Fibroblast of villous mesenchyme (primary cell): ENCODE measurements around the gene ERBB2. TPM values are rescaled to one million over a fixed set of nuclear protein-coding genes. Genes with fewer than 3 reads are reported as not detected.

ENCODE experiments used
- DNase-seq: peaks from one replicate; pipeline ENCODE4 v3.0.0-alpha.2; 2010; ENCODE audit warnings: low read depth
- H3K4me3 ChIP-seq: 2 replicates; pipeline ENCODE4 v1.5.1; 2011; ENCODE audit warnings: low read depth, mild to moderate bottlenecking, low read length
- CTCF ChIP-seq: IDR thresholded peaks from 2 replicates; pipeline ENCODE4 v1.5.1; 2012; ENCODE audit warnings: low read depth, mild to moderate bottlenecking, low read length; ENCODE audit not compliant: insufficient read depth
- total RNA-seq: library from RNA; depleted of rRNA; stranded (reverse); fragments of >200 nt; gene quantifications from 2 replicates; pipeline ENCODE4 v1.2.3, GENCODE V29; 2012

Gene ERBB2
- total RNA-seq, 1 donor, result 47.1 TPM

- no peak for TF ChIP-seq CTCF
- no peak for DNase-seq
- peak overlapping the region; percentile 15 for H3K4me3 ChIP-seq
Measured at GRCh38 chr17:39738983-39739884, 39.4 kb downstream of the ERBB2 start.

DNA sequence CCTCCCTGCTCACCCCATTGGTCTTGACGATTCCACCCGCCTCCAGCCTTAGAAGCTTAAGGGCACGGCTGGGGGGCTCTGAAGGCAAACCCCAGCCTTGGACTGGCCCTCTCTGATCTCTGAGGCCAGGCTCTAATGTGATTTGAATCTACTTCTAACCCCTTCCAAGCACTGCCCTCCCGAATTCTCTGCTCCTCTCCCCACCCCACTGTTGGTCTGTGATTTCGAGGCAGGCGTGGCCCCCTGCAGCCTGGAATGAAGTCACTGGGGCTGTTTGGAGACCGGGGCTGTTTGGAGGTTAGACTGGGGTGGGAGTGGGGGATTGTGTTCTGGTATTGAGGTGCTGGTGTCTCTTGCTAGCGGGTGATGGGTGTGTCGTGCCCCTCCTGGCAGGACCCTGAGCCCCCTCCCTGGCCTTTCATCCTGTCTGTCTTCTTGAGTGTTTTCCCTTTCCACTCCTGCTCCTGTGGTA lies 40.1 kb downstream of the ERBB2 start:
- H3K4me3 ChIP-seq, result no peak overlapping the region
- DNase-seq, result no peak
- no peak for TF ChIP-seq CTCF

DNA sequence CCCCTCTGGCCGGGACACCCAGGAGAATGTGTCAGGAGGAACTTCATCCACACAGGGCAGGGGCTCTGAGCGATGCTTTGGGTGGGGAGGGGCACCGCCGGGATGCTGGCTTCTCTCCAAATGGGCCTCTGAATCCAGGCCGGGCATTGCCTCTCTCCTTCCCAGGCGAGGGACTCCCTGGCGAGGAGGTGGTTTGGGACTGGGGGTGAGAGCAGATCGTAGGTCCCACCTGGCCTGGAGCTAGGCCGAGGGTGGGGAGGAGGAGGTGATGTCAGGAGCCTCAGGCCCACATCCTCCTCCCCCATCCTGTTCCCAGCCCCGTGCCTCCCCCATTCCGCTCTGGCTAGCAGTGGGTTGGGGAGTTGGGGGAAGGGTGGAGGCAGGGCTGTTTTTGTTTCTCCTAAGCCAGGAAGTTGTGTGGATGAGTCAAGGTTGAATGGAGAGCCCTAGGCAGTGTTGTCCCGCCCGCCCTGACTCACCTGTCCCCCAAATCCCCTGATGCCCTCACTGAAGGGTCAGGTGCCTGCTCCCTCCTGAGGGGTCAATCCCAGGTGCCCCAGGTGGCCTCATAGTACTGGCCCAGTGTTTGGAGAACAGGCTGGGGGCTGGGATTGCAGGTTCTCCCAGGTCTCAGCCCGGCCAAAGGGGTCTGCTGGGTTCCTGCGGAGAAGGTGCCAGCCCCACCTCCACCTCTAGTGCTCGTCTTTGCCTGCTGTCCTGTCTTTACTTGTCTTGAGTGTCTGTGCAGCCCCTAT lies 40.7 kb downstream of the ERBB2 start:
- DNase-seq, result peak; percentile 39
- no peak overlapping the region for H3K4me3 ChIP-seq
- no peak for TF ChIP-seq CTCF

DNA sequence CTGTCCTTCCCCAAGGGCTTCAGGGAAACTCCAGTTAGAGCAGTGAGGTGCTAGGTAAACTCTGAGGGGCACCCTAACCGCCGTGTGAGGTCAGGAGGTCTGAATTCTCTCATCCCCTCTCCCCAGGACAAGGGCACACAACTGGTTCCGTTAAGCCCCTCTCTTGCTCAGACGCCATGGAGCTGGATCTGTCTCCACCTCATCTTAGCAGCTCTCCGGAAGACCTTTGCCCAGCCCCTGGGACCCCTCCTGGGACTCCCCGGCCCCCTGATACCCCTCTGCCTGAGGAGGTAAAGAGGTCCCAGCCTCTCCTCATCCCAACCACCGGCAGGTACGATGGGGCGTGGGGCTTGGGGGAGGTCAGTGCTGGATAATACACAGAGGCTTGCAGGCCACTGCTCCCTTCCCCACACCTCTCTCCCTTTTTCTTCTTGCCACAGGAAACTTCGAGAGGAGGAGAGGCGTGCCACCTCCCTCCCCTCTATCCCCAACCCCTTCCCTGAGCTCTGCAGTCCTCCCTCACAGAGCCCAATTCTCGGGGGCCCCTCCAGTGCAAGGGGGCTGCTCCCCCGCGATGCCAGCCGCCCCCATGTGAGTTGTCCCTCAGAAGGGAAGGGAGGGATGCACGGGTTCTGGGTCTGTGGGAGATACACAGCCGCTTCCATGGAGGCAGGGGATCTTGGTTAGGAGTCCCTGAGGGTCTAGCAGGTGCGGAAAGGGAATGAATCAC lies 42.4 kb downstream of the ERBB2 start:
- no peak for DNase-seq
- H3K4me3 ChIP-seq, result no peak overlapping the region
- TF ChIP-seq CTCF, result no peak

DNA sequence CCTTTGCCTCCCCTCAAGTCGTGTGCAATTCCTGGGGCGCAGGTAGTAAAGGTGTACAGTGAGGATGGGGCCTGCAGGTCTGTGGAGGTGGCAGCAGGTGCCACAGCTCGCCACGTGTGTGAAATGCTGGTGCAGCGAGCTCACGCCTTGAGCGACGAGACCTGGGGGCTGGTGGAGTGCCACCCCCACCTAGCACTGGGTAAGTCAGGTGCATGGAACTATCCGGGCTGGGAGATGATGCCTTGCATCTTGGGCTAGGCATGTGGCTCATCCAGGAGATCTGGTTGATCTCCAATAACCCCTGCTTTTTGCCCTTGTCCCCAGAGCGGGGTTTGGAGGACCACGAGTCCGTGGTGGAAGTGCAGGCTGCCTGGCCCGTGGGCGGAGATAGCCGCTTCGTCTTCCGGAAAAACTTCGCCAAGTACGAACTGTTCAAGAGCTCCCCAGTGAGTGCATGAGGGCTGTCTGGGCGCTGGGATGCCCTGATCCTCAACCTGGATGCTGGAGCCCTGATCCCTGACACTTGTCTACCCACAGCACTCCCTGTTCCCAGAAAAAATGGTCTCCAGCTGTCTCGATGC lies 43.1 kb downstream of the ERBB2 start:
- no peak for TF ChIP-seq CTCF
- no peak for DNase-seq
- no peak overlapping the region for H3K4me3 ChIP-seq
